GM12801 (cell line): ENCODE data around the gene PLEKHM3.

Experiments used
- TF ChIP-seq, protein P1 (sequence below): IDR thresholded peaks from one replicate; pipeline ENCODE4 v1.5.1; 2011; ENCODE audit warnings: control low read depth; ENCODE audit not compliant: insufficient read length; ENCODE audit errors: extremely low read depth

Gene PLEKHM3

DNA sequence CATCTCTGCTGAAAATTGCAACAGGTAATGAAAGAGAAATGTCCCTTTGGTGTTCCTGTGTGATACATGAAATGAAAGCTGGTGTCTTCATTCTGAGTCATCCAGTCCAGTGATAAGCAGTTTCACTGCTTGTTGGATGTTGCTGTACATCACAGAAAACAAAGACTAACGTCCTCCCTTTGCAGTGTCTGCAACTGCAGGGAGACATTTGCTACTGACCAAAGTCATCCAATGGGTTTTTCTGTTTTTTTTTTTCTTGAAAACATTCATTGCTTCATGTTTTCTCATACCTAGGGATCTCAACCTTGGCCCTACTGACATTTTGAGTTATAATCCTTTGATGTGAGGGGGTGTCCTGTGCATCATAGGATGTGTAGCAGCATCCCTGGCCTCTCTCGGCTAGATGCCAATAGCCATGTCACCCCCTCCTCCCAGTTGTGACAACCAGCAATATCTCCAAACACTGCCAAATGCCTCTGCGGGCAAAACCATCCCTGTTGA is 192.0 kb downstream of the PLEKHM3 start:
- TF ChIP-seq, protein P1, sequence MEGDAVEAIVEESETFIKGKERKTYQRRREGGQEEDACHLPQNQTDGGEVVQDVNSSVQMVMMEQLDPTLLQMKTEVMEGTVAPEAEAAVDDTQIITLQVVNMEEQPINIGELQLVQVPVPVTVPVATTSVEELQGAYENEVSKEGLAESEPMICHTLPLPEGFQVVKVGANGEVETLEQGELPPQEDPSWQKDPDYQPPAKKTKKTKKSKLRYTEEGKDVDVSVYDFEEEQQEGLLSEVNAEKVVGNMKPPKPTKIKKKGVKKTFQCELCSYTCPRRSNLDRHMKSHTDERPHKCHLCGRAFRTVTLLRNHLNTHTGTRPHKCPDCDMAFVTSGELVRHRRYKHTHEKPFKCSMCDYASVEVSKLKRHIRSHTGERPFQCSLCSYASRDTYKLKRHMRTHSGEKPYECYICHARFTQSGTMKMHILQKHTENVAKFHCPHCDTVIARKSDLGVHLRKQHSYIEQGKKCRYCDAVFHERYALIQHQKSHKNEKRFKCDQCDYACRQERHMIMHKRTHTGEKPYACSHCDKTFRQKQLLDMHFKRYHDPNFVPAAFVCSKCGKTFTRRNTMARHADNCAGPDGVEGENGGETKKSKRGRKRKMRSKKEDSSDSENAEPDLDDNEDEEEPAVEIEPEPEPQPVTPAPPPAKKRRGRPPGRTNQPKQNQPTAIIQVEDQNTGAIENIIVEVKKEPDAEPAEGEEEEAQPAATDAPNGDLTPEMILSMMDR = no peak

DNA sequence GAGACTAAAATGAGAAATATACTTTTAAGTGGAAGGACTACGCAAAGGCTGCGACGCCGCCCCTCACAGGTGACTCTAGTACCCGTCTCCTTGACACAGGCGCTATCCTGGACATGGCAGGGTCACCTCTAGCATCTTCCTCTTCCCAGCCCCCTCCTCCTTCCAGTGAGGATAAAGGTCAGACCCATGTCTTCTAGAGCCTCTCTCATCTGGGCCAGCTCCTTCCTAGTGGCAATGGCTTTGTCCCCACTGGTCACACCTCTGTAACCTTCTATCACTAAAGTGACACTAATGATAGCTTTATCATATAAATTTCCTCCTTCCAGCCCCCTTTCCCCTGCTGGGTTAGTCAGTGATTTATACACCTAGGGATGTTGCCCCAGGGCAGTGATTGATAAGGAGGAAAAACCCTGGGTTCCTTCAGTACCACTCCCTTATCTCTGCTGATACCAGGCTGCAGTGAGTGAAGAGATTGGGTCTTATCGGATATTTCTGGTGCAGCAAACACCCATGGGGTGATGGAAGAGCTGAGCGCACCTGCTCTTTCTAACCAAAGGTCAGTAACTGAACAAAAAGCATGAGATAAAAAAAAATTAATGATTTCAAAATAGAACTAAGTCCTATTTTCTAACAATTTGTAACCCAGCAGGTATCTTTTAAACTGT is 193.6 kb downstream of the PLEKHM3 start:
- TF ChIP-seq, protein P1 = no peak

- TF ChIP-seq, protein P1 = no peak
Observed at GRCh38 chr2:207830778-207831438, 194.4 kb downstream of the PLEKHM3 start.

DNA sequence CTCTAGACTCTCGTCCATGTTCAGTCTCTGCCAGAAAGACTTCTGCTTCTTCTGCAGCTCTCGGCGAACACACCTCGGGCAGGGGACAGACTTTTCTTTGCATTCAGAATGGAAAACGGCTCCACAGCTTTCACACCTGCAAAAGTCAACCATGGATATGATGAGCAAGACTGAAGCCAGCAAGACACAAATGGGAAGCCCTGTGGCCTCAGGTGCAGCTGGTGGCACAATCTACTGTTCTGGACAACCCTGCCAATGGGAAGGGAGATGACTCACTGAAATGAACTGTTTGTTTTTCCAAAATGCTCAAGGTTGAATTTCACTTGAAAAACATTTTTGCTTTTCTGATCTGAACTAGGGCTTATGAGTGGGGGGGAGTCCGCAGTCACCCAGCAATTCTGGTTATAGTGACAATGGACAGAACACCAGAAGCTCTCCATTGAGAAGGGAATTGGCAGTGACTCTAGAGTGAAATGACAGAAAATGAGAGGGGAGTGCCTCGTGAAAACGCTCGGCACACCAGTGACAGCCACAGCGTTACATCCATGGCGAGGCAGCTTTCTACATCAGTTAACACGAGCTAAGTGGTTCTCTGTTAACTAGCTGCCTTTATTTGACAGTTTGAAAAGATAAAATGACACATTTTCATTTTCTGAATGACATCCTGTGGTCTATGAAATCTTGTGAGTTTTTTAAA is 196.8 kb downstream of the PLEKHM3 start:
- TF ChIP-seq, protein P1 = no peak

DNA sequence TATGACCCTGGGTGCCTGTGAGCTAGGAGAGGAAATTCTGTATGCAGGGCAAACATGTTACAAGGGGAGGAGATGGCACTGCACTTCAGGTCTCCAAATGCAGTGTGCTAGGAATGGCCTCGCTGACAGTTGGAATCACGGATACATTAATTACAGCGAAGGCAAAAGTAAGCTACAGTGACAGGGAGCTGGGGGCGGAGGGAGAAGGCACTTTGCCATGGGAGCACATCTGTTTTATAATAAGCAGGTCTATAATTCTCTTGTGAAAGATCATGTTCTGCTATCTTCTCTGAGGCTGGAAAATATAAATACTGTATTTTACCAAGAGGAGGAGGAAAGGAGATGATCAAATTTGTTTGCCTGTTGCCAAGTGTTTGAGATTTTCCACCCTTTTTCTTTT is 199.3 kb downstream of the PLEKHM3 start:
- TF ChIP-seq, protein P1 = no peak

DNA sequence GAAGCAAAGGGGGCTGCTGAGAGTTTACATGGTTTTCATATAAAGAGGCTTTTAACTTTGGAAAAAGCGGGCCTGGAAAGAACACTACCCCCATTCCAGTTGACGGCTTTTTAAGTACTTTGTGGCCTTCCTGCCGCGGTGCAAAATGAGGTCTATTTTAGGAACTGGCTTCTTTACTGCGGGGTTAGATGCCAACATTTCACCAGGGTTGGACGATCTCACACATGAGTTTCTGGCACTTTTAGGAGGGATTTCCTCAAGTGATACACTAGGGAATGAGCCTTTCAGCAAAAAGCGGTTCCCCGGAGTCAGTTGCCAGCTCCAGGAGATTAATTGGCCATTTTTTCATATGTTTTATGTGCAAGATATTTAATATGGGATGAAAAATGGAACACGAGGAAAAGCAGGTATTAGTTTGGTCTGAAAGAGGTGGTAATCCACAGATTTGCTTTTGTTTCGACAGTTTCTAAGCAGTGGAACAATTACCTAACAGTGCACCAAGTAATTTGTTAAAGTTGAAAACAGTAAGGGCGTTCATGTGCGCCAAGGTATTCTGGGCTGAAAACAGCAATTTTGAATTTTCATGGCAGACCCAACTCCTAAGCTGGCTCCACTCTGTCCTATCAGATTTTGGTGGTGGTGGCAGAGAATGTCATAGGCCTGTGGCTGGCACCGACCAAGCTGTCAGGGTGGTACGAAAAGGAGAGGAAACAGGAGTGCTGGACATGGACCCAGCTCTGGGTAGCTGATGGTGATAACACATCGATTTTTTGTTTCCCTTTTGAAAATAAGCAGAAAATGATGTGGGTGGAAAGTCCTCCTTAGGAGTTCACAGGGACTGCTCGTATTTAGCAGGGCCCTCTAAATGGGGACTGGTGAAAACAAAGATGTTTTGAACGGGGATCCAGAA is 200.0 kb downstream of the PLEKHM3 start:
- TF ChIP-seq, protein P1 = no peak
